ENCODE results near the gene KCNJ2.

Gene KCNJ2

DNA sequence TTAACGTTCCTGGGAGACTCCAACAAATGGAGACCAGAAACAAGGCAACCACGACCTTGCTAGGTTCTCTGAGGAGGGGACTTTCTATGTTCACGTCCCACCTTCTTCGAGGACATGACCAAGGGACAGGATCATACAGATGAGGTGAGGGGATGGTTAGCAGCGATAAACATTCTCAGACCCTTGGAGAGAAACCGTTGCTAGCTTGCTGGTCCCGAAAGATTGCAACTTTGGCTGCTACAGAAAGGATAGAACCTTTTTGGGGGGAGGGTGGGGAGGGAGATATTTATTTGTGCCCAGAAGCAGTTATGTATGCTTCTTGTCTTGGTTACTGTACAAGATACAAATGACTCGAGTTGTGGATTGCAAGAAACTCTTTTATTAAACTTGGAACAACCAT lies 35.3 kb upstream of the KCNJ2 start:
- Histone ChIP-seq H3K27ac (ENCODE audit: low read depth, low read length) (no peak overlapping the region), H3K9me3 (ENCODE audit: low read length) (no peaks in the 10 kb centered on the region), H3K4me3 (ENCODE audit: low read depth in 1 of 2, low read length in 2 of 2) (no peak overlapping the region), H3K27me3 (ENCODE audit: control insufficient read depth in 1 of 2, insufficient read depth in 2 of 2, low read length in 2 of 2) (no peaks in the 10 kb centered on the region), H3K36me3 (ENCODE audit: insufficient read depth, low read length) (no peaks in the 10 kb centered on the region), H3K9ac (ENCODE audit: low read length) (no peak overlapping the region), H3K4me1 (ENCODE audit: insufficient read depth, low read length) (peaks cover 16% of the 10 kb centered on the region)

DNA sequence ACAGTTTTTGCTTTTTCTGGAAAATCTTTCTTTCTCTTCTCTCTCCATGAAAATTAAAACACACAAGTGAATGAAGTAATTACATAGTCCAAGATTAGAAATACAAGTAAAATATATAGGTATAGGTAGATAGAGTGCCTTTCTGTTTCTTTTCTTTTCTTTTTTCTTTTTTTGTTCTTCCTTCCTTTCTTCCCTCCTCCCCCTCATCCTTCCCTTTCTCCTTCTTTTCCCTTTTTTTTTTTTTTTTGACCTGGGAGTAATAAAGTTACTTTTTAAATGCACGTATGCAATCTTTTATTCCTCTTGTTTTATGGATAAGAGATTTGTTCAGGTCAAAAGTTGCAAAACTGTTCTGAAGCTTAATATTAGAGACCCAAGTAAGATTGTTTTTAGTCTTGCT lies 34.6 kb upstream of the KCNJ2 start:
- Histone ChIP-seq H3K4me1 (ENCODE audit: insufficient read depth, low read length) (peaks cover 16% of the 10 kb centered on the region), H3K27ac (ENCODE audit: low read depth, low read length) (no peak overlapping the region), H3K9ac (ENCODE audit: low read length) (no peak overlapping the region), H3K4me3 (ENCODE audit: low read depth in 1 of 2, low read length in 2 of 2) (no peak overlapping the region), H3K36me3 (ENCODE audit: insufficient read depth, low read length) (no peaks in the 10 kb centered on the region), H3K9me3 (ENCODE audit: low read length) (no peaks in the 10 kb centered on the region), H3K27me3 (ENCODE audit: control insufficient read depth in 1 of 2, insufficient read depth in 2 of 2, low read length in 2 of 2) (no peaks in the 10 kb centered on the region)

DNA sequence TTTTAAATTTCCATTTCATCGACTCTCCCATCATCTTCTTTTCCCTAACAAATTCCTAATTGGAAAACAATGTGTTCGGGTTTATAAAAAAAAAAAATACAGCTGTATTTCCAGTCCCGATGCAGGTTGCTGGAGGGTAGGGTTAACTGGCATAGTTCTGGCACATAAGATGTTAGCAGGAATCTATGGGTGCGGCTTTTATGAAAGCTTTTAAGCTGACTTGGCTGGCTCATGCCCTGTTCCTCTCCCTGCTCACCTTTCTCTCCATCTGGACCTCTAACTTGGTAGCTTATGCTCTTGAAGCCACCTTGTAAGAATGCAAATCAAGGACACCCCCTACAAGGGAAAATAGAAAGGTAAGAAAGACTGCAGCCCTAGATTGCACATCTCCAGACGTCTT lies 33.2 kb upstream of the KCNJ2 start:
- no peaks in the 10 kb centered on the region for H3K27me3 ChIP-seq (ENCODE audit: control insufficient read depth in 1 of 2, insufficient read depth in 2 of 2, low read length in 2 of 2)
- peaks cover 16% of the 10 kb centered on the region for H3K4me1 ChIP-seq (ENCODE audit: insufficient read depth, low read length)
- H3K9me3 ChIP-seq (ENCODE audit: low read length): no peaks in the 10 kb centered on the region
- no peak overlapping the region for H3K9ac ChIP-seq (ENCODE audit: low read length)
- H3K27ac ChIP-seq (ENCODE audit: low read depth, low read length): no peak overlapping the region
- no peak overlapping the region for H3K4me3 ChIP-seq (ENCODE audit: low read depth in 1 of 2, low read length in 2 of 2)
- H3K36me3 ChIP-seq (ENCODE audit: insufficient read depth, low read length): no peaks in the 10 kb centered on the region

DNA sequence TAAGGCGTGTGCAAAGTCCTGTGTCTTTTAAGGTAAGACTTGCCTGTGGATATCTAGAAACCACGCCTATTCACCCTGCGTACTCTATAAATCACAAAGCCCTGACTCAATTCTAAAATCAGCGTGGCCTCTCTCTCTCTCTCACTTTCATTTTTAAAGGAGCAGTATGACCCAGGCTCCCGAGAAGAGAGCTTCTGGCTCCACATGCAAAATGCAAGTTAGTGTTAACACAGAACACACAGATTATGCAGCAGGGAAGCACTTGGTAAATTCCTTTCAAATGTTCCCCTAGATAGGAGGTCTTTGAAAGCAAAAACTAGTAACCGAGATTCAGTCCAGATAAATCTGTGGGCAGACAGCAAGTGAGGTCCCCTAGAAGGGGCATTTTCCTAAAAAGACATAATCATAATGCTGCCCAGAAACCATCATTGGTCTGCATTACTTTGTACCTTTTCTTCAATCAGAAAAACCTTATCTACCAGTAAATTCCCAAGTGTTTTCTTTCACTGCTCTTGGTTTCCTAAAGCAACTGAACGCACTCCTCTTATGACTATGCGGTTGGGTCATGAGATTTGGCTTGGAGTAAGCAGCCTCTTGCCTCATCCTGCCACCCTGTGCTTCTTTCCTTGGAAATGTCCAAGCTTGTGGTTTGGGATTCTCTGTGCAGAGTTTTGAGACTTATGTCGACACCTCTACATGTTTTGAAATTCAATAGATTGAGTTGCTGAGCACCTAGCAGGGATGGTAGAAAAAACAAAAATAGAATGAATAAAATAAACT lies 31.7 kb upstream of the KCNJ2 start:
- Histone ChIP-seq H3K9me3 (ENCODE audit: low read length) (no peaks in the 10 kb centered on the region), H3K4me1 (ENCODE audit: insufficient read depth, low read length) (peaks cover 16% of the 10 kb centered on the region), H3K36me3 (ENCODE audit: insufficient read depth, low read length) (no peaks in the 10 kb centered on the region), H3K4me3 (ENCODE audit: low read depth in 1 of 2, low read length in 2 of 2) (peak overlapping the region; percentile 29 to 57), H3K27ac (ENCODE audit: low read depth, low read length) (peak overlapping the region; percentile 69), H3K9ac (ENCODE audit: low read length) (peak overlapping the region; percentile 32), H3K27me3 (ENCODE audit: control insufficient read depth in 1 of 2, insufficient read depth in 2 of 2, low read length in 2 of 2) (no peaks in the 10 kb centered on the region)

DNA sequence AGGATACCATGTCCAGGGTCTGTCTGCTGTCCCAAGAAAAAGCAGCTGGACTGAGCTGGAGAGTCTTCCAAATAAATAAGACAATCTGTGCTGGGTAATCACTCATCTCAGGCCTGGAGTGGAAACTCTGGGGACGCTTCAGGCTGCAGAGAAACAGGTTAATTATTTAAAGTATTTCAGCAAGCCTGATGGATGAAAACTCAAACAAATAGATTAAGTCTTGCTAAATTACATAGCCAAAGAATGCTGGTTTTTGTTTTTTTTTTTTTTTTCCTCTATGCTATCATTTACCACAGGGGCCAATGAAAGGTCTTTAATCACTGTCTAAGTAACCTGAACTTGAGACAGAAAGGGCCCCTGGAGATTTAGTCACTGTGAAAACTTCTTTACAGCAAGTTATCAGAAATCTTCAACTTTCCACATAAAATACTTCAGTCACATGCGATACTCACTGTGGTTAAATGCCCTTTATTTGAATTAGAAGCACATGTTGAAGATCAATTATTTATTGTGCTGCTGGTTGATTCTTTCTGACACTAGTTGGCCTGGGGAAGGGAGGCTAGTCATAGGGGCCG lies 31.0 kb upstream of the KCNJ2 start:
- no peaks in the 10 kb centered on the region for H3K9me3 ChIP-seq (ENCODE audit: low read length)
- H3K36me3 ChIP-seq (ENCODE audit: insufficient read depth, low read length): no peaks in the 10 kb centered on the region
- peaks cover 16% of the 10 kb centered on the region for H3K4me1 ChIP-seq (ENCODE audit: insufficient read depth, low read length)
- H3K27me3 ChIP-seq (ENCODE audit: control insufficient read depth in 1 of 2, insufficient read depth in 2 of 2, low read length in 2 of 2): no peaks in the 10 kb centered on the region
- no peak overlapping the region for H3K9ac ChIP-seq (ENCODE audit: low read length)
- peak overlapping the region; percentile 69 for H3K27ac ChIP-seq (ENCODE audit: low read depth, low read length)
- H3K4me3 ChIP-seq (ENCODE audit: low read depth in 1 of 2, low read length in 2 of 2): no peak overlapping the region

DNA sequence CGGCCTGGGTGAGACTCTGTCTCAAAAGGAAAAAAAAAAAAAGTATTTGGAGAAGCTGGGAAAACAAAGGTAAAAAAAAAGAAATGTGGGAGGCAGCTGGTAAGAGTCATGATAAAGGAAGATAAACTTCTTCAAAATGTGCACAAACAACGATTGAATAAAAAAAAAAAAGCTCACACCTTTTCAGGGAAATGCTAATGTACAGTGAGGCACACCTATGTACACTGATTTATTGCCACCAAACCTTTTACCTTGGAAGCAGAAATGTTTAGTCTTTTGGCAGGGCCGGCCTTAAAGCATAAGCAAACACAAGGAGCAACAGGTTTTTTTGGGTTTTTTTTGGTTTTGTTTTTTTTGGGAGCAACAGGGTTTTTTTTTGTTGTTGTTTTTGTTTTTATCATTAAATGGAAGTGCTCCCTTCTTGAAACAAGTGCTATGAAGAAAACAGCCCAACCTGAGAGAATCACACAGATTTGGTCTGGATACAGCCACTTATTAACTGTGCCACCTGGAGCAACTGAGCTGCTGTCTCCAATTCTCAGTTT lies 29.8 kb upstream of the KCNJ2 start:
- H3K27me3 ChIP-seq (ENCODE audit: control insufficient read depth in 1 of 2, insufficient read depth in 2 of 2, low read length in 2 of 2): no peaks in the 10 kb centered on the region
- H3K9me3 ChIP-seq (ENCODE audit: low read length): no peaks in the 10 kb centered on the region
- H3K4me3 ChIP-seq (ENCODE audit: low read depth in 1 of 2, low read length in 2 of 2): no peak overlapping the region
- H3K4me1 ChIP-seq (ENCODE audit: insufficient read depth, low read length): peaks cover 19% of the 10 kb centered on the region
- no peak overlapping the region for H3K9ac ChIP-seq (ENCODE audit: low read length)
- H3K27ac ChIP-seq (ENCODE audit: low read depth, low read length): no peak overlapping the region
- H3K36me3 ChIP-seq (ENCODE audit: insufficient read depth, low read length): no peaks in the 10 kb centered on the region

DNA sequence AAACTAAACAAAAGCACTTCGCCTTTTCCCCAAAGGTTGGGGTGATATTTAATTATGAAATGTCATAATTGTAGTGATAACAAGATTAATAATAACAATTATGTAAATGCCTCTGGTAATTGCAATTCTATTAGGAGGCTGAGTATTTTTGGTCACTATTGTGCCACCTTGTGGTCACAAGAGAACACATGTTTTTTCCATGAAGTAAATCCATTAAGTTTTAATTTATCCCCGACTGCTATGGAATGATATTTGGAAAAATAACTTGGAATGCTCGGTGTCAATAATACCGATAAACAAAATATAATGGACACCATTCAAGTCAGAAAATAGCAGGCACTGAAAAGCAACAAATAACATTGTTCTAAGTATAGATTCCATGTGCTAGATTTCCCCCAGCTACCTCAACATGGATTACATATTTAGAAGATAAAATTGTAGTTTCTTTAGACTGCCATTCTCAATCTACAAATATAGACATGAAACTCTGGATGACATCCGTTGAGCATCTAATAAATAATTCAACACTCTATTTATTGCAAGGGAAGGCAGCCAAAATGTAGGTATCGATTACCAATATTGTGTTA lies 25.0 kb upstream of the KCNJ2 start:
- peaks cover 3% of the 10 kb centered on the region for H3K4me1 ChIP-seq (ENCODE audit: insufficient read depth, low read length)
- no peak overlapping the region for H3K27ac ChIP-seq (ENCODE audit: low read depth, low read length)
- no peaks in the 10 kb centered on the region for H3K36me3 ChIP-seq (ENCODE audit: insufficient read depth, low read length)
- H3K27me3 ChIP-seq (ENCODE audit: control insufficient read depth in 1 of 2, insufficient read depth in 2 of 2, low read length in 2 of 2): no peaks in the 10 kb centered on the region
- H3K4me3 ChIP-seq (ENCODE audit: low read depth in 1 of 2, low read length in 2 of 2): no peak overlapping the region
- no peaks in the 10 kb centered on the region for H3K9me3 ChIP-seq (ENCODE audit: low read length)
- H3K9ac ChIP-seq (ENCODE audit: low read length): no peak overlapping the region

DNA sequence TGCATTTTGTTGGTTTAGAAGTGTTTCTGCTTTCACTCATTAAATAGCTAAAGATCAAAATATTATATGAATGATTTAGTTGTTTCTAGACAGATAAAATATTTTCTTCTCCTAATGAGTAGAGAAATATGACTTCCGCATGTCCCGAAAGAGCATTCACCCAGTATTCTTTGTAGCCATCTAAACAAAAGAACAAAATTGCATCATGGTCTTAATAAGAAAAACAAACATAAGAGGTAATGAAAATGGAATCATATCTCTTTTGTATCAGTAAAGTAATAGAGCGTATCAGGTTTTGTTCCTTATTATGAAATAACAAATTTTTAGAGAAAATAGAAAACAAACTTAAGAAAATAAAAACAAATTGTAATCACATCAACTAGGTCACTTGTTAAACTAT lies 16.1 kb upstream of the KCNJ2 start:
- no peaks in the 10 kb centered on the region for H3K9me3 ChIP-seq (ENCODE audit: low read length)
- no peak overlapping the region for H3K4me3 ChIP-seq (ENCODE audit: low read depth in 1 of 2, low read length in 2 of 2)
- no peak overlapping the region for H3K9ac ChIP-seq (ENCODE audit: low read length)
- H3K36me3 ChIP-seq (ENCODE audit: insufficient read depth, low read length): no peaks in the 10 kb centered on the region
- H3K27ac ChIP-seq (ENCODE audit: low read depth, low read length): no peak overlapping the region
- no peaks in the 10 kb centered on the region for H3K27me3 ChIP-seq (ENCODE audit: control insufficient read depth in 1 of 2, insufficient read depth in 2 of 2, low read length in 2 of 2)
- H3K4me1 ChIP-seq (ENCODE audit: insufficient read depth, low read length): no peaks in the 10 kb centered on the region

DNA sequence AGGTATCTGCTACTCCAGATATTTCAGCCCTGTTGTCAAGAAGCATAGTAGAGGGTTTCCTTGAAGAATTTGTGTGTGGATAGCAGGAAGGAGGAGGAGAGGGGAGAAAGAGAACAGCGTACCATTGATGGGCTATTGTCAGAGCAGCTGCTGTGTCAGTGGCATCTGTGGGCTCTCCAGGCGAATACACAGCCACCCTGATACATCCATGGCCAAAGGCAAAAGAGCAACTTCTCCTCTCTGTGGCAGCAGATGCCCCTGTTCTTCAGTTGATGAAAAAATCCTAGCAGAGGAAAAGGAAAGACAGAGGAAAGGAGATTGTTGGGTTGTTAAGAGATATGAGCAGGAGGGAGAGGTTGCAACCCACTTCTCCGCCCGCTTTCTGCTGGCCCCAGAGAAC lies 12.2 kb upstream of the KCNJ2 start:
- Histone ChIP-seq H3K4me1 (ENCODE audit: insufficient read depth, low read length) (no peaks in the 10 kb centered on the region), H3K27me3 (ENCODE audit: control insufficient read depth in 1 of 2, insufficient read depth in 2 of 2, low read length in 2 of 2) (no peaks in the 10 kb centered on the region), H3K4me3 (ENCODE audit: low read depth in 1 of 2, low read length in 2 of 2) (no peak overlapping the region), H3K27ac (ENCODE audit: low read depth, low read length) (no peak overlapping the region), H3K36me3 (ENCODE audit: insufficient read depth, low read length) (no peaks in the 10 kb centered on the region), H3K9ac (ENCODE audit: low read length) (no peak overlapping the region), H3K9me3 (ENCODE audit: low read length) (no peaks in the 10 kb centered on the region)

DNA sequence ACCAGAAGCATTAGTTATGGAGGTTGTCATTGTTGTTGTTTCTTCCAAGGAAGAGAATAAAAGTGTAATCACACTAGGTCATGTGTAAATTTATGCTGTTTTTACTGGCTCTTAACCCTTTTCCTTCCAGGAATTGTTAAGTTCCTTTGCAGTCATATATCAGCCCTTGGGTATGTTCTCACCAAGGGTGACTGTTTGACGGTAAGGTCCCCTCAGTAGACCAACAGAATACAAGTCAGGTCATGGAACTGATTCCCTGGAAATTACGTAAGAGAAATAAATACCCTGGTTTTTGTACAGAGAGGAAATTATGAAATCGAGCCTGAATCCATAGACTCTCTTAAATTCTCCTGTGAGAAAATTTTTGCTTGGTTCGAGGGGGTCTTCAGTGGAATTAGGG lies 11.2 kb upstream of the KCNJ2 start:
- H3K4me1 ChIP-seq (ENCODE audit: insufficient read depth, low read length): no peaks in the 10 kb centered on the region
- H3K9ac ChIP-seq (ENCODE audit: low read length): no peak overlapping the region
- no peaks in the 10 kb centered on the region for H3K27me3 ChIP-seq (ENCODE audit: control insufficient read depth in 1 of 2, insufficient read depth in 2 of 2, low read length in 2 of 2)
- H3K27ac ChIP-seq (ENCODE audit: low read depth, low read length): no peak overlapping the region
- no peaks in the 10 kb centered on the region for H3K36me3 ChIP-seq (ENCODE audit: insufficient read depth, low read length)
- no peak overlapping the region for H3K4me3 ChIP-seq (ENCODE audit: low read depth in 1 of 2, low read length in 2 of 2)
- H3K9me3 ChIP-seq (ENCODE audit: low read length): no peaks in the 10 kb centered on the region

DNA sequence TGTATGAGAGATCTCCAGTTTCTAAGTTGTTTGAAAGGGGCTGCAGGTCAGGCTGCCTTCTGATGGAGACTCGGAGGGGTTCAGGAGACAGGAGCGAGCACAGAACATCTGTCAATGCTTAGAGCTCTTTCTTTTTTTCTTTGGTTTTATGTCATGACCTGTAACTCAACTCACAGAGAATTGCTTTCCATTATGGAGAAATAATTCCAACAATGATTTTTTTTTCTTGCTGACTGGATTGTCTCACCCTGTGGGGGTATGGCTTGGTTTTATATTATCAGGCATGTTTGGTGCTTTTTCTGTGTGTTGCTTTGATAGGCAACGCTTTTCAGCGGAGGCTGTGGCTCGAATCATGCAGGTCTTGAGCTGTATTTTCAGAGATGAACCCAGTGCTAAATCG lies 10.7 kb upstream of the KCNJ2 start:
- H3K36me3 ChIP-seq (ENCODE audit: insufficient read depth, low read length): no peaks in the 10 kb centered on the region
- H3K27ac ChIP-seq (ENCODE audit: low read depth, low read length): no peak overlapping the region
- no peaks in the 10 kb centered on the region for H3K4me1 ChIP-seq (ENCODE audit: insufficient read depth, low read length)
- no peaks in the 10 kb centered on the region for H3K27me3 ChIP-seq (ENCODE audit: control insufficient read depth in 1 of 2, insufficient read depth in 2 of 2, low read length in 2 of 2)
- no peaks in the 10 kb centered on the region for H3K9me3 ChIP-seq (ENCODE audit: low read length)
- H3K9ac ChIP-seq (ENCODE audit: low read length): no peak overlapping the region
- H3K4me3 ChIP-seq (ENCODE audit: low read depth in 1 of 2, low read length in 2 of 2): no peak overlapping the region
